OCI-LY7 (cell line): ENCODE results near the gene MAPK8IP1. TPM values are rescaled to one million over a fixed set of nuclear protein-coding genes. Genes with fewer than 3 reads are reported as not detected.
"Not testable (repeated sequence)": the region's sequence is repeated elsewhere in the genome, so short reads cannot be mapped to it uniquely, and the experiment has no call there.

Experiments used
- Bru-seq: library from RNA; stranded (reverse); fragments of 400-500 nt; gene quantifications from one replicate; lab custom pipeline; 2021; lab: Mats Ljungman, UMichigan
- BruChase-seq, 2 experiments: library from RNA; stranded (reverse); fragments of 400-500 nt; gene quantifications; one replicate each; lab custom pipeline; 2021; lab: Mats Ljungman, UMichigan
- BruUV-seq: library from RNA; stranded (reverse); fragments of 400-500 nt; replicated peaks from 2 replicates; lab custom pipeline; 2021; lab: Mats Ljungman, UMichigan
- CTCF ChIA-PET: fragments of 300-600 bp; sonication (Branson Sonifier 250); formaldehyde crosslinking; loops from one replicate; lab custom pipeline; 2022; ENCODE audit warnings: antibody characterized with exemption; ENCODE audit not compliant: unreplicated experiment; lab: Charles Lee
- POLR2A ChIA-PET: fragments of 300-600 bp; sonication (Branson Sonifier 250); formaldehyde crosslinking; loops from one replicate; lab custom pipeline; 2022; ENCODE audit warnings: antibody characterized with exemption; lab: Charles Lee
- DNase-seq: peaks from one replicate; pipeline ENCODE4 v3.0.0-alpha.2; 2015; ENCODE audit warnings: low spot score
- H2AFZ ChIP-seq: fragments of 200-600 bp; sonication (generic), shearing (Covaris generic); 2 replicates; pipeline ENCODE4 v1.6.1; 2014; ENCODE audit warnings: mild to moderate bottlenecking, antibody characterized with exemption, low read length, moderate library complexity
- H3K27ac ChIP-seq: fragments of 200-600 bp; sonication (generic); 2 replicates; pipeline ENCODE4 v1.5.1; 2014; ENCODE audit warnings: mixed run types, low read depth, mild to moderate bottlenecking, moderate library complexity, low read length, inconsistent platforms; ENCODE audit not compliant: poor library complexity, severe bottlenecking
- H3K36me3 ChIP-seq: fragments of 200-600 bp; sonication (generic); 2 replicates; pipeline ENCODE4 v1.6.1; 2014; ENCODE audit warnings: mild to moderate bottlenecking, antibody characterized with exemption, low read length, moderate library complexity, mixed read lengths; ENCODE audit not compliant: insufficient read depth
- H3K4me1 ChIP-seq: fragments of 200-600 bp; sonication (generic); 2 replicates; pipeline ENCODE4 v1.5.1; 2014; ENCODE audit warnings: mild to moderate bottlenecking, low read length; ENCODE audit not compliant: insufficient read depth, poor library complexity, severe bottlenecking
- H3K4me2 ChIP-seq: fragments of 200-600 bp; sonication (generic); 2 replicates; pipeline ENCODE4 v1.6.1; 2014; ENCODE audit warnings: mild to moderate bottlenecking, low read length
- H3K4me3 ChIP-seq: fragments of 200-600 bp; sonication (generic); 2 replicates; pipeline ENCODE4 v1.5.1; 2014; ENCODE audit warnings: mild to moderate bottlenecking, low read depth, low read length; ENCODE audit not compliant: poor library complexity, severe bottlenecking
- H3K79me2 ChIP-seq: fragments of 200-600 bp; sonication (generic); 2 replicates; pipeline ENCODE4 v1.6.1; 2016; ENCODE audit warnings: low read depth, mild to moderate bottlenecking, low read length, moderate library complexity, mixed read lengths; ENCODE audit not compliant: insufficient read depth
- H3K9me2 ChIP-seq: fragments of 200-600 bp; sonication (generic); 2 replicates; pipeline ENCODE4 v1.6.1; 2016; ENCODE audit warnings: mild to moderate bottlenecking, low read length, mixed read lengths; ENCODE audit not compliant: insufficient read depth
- H3K9me3 ChIP-seq: fragments of 200-600 bp; sonication (generic); 2 replicates; pipeline ENCODE4 v1.6.1; 2014; ENCODE audit warnings: mild to moderate bottlenecking, mixed run types, low read length, mixed read lengths
- H4K20me1 ChIP-seq: fragments of 200-600 bp; sonication (generic); 2 replicates; pipeline ENCODE4 v1.6.1; 2014; ENCODE audit warnings: mild to moderate bottlenecking, antibody characterized with exemption, low read length, moderate library complexity, mixed read lengths; ENCODE audit not compliant: insufficient read depth
- CTCF ChIP-seq: fragments of 200-600 bp; sonication (generic); conservative IDR thresholded peaks from 2 replicates; pipeline ENCODE4 v1.5.1; 2014; ENCODE audit warnings: mild to moderate bottlenecking, antibody characterized with exemption, low read length, moderate library complexity, mixed read lengths
- EZH2phosphoT487 ChIP-seq: fragments of 200-600 bp; sonication (generic); IDR thresholded peaks from 2 replicates; pipeline ENCODE4 v1.6.1; 2018; ENCODE audit warnings: low read depth, borderline replicate concordance, mild to moderate bottlenecking, mixed run types, antibody characterized with exemption, low read length, moderate library complexity, mixed read lengths
- intact Hi-C: fragments of 100-400 bp; cut with micrococcal nuclease; formaldehyde crosslinking; loops from one replicate; pipeline ENCODE4 v1.10.0; 2022; ENCODE audit not compliant: unreplicated experiment
- long read RNA-seq: library from polyadenylated mRNA; stranded (forward); transcript quantifications from one replicate; pipeline ENCODE4 v2.0.0, GENCODE V29; 2022
- total RNA-seq, 2 experiments: library from RNA; depleted of rRNA in 1 of 2; stranded (reverse); fragments of >200 nt in 1 of 2; shearing (Covaris generic) in 1 of 2; gene quantifications; 2 replicates each; pipeline ENCODE4 v1.2.3, GENCODE V29; 2014 to 2022

MAPK8IP1 gene
- total RNA-seq (2014; rRNA removed; shearing (Covaris generic)) (2.2 and 2.9 TPM in 2 replicates), total RNA-seq (2022) (1.5 and 2.2 TPM in 2 replicates), Bru-seq, nascent RNA (percentile 34 among the genes with signal in this experiment), BruChase-seq, experiment 1, labeled RNA remaining after a 6-hour chase (percentile 37 among the genes with signal in this experiment), BruChase-seq, experiment 2, labeled RNA remaining after a 2-hour chase (percentile 36 among the genes with signal in this experiment)
- long read RNA-seq, result 0 reads

GRCh38 chr11:45885274-45885920 is at the start of gene MAPK8IP1:
MAPK8IP1 (plus strand) TSS chr11:45885651; CDS start chr11:45885821, 170 bp downstream.
- Histone ChIP-seq H3K79me2 (no peaks in the 10 kb centered on the region), H3K4me2 (peak within 1 kb of the TSS; percentile 83), H3K4me1 (no peaks in the 10 kb centered on the region), H3K36me3 (no peaks in the 10 kb centered on the region), H4K20me1 (no peaks in the 10 kb centered on the region), H2AFZ (no peak within 1 kb of the TSS), H3K27ac (no peak within 1 kb of the TSS), H3K9me3 (no peaks in the 10 kb centered on the region), H3K9me2 (no peaks in the 10 kb centered on the region), H3K4me3 (peak within 1 kb of the TSS; percentile 57)
- DNase-seq, result peak; percentile 59
- ChIA-PET POLR2A (no interaction called here), CTCF (no interaction called here)
- TF ChIP-seq EZH2phosphoT487 (no peak), CTCF (no peak)
- intact Hi-C loops, result no loop called here
- no TSS peak for BruUV-seq

- Histone ChIP-seq H2AFZ (no peak overlapping the region), H3K9me3 (no peaks in the 10 kb centered on the region), H3K4me3 (no peak overlapping the region), H4K20me1 (no peaks in the 10 kb centered on the region), H3K27ac (no peak overlapping the region), H3K9me2 (no peaks in the 10 kb centered on the region), H3K79me2 (no peaks in the 10 kb centered on the region), H3K4me1 (peaks cover 11% of the 10 kb centered on the region), H3K36me3 (no peaks in the 10 kb centered on the region), H3K4me2 (no peak overlapping the region)
- BruUV-seq, result no TSS peak
- intact Hi-C loops, result no loop called here
- no peak for DNase-seq
- no peak for TF ChIP-seq EZH2phosphoT487
- TF ChIP-seq CTCF, result no peak
- ChIA-PET CTCF (no interaction called here), POLR2A (interaction anchor here (1.2 kb wide), 1 partner anchor 23 kb away, joined by 3 read pairs; no protein-coding TSS in a partner anchor)
These were observed 46.2 kb upstream of the MAPK8IP1 start for GRCh38 chr11:45839204-45839603.

- BruUV-seq, CTCF ChIA-PET: not testable (repeated sequence)
These were observed 45.2 kb upstream of the MAPK8IP1 start for GRCh38 chr11:45840251-45840650.

More at GRCh38 chr11:45840251-45840650, 45.2 kb upstream of the MAPK8IP1 start:
- DNase-seq, H4K20me1 ChIP-seq, H3K9me2 ChIP-seq, H3K4me3 ChIP-seq, H2AFZ ChIP-seq, intact Hi-C loops, H3K27ac ChIP-seq, H3K9me3 ChIP-seq, H3K36me3 ChIP-seq, H3K4me2 ChIP-seq, H3K79me2 ChIP-seq: not testable (repeated sequence)
- POLR2A ChIA-PET, result interaction anchor here (1.2 kb wide), 1 partner anchor 22 kb away, joined by 3 read pairs; no protein-coding TSS in a partner anchor
- H3K4me1 ChIP-seq, result peaks cover 11% of the 10 kb centered on the region
